IMR-90 (cell line): ENCODE measurements around the gene CD81. TPM values are rescaled to one million over a fixed set of nuclear protein-coding genes. Genes with fewer than 3 reads are reported as not detected.

ENCODE experiments used
- ATAC-seq: fragments of 200-7000 bp; cut with Tn5 transposase; 2 replicates; pipeline ENCODE4 v1.9.1; 2020; ENCODE audit warnings: low read depth, mild to moderate bottlenecking, moderate library complexity
- BruUV-seq: library from RNA; stranded (reverse); fragments of 400-500 nt; replicated peaks from 2 replicates; lab custom pipeline; 2021; lab: Mats Ljungman, UMichigan
- CTCF ChIA-PET: fragments of 300-600 bp; formaldehyde crosslinking; extraction: SDS; loops from one replicate; lab custom pipeline; 2021; ENCODE audit warnings: antibody characterized with exemption; lab: Yijun Ruan, JAX
- POLR2A ChIA-PET: fragments of 300-600 bp; sonication (Branson Sonifier 250); formaldehyde crosslinking; loops from one replicate; lab custom pipeline; 2022; ENCODE audit warnings: antibody characterized with exemption; ENCODE audit not compliant: unreplicated experiment; lab: Charles Lee
- DNase-seq: peaks from one replicate; pipeline ENCODE4 v3.0.0; 2013
- H2AFZ ChIP-seq: replicated peaks from 2 replicates; pipeline ENCODE3; 2013; ENCODE audit warnings: low read length, mild to moderate bottlenecking; ENCODE audit not compliant: poor library complexity
- H2AK5ac ChIP-seq: 2 replicates; pipeline ENCODE4 v1.6.1; 2013; ENCODE audit warnings: low read depth, low read length, inconsistent platforms
- H2AK9ac ChIP-seq: replicated peaks from 2 replicates; pipeline ENCODE3; 2013; ENCODE audit warnings: mild to moderate bottlenecking, low read depth, low read length, moderate library complexity; ENCODE audit not compliant: poor library complexity
- H2BK120ac ChIP-seq: 2 replicates; pipeline ENCODE4 v1.6.1; 2013; ENCODE audit warnings: low read depth, low read length, inconsistent platforms
- H2BK15ac ChIP-seq: 3 replicates; pipeline ENCODE4 v1.6.1; 2013; ENCODE audit warnings: low read depth, low read length, inconsistent platforms
- H2BK20ac ChIP-seq: 2 replicates; pipeline ENCODE4 v1.6.1; 2013; ENCODE audit warnings: low read depth, mild to moderate bottlenecking, inconsistent platforms, low read length, moderate library complexity
- H2BK5ac ChIP-seq: 2 replicates; pipeline ENCODE4 v1.6.1; 2013; ENCODE audit warnings: mild to moderate bottlenecking, low read depth, low read length, inconsistent platforms; ENCODE audit not compliant: poor library complexity, severe bottlenecking
- H3K14ac ChIP-seq: replicated peaks from 2 replicates; pipeline ENCODE4 v1.6.1; 2013; ENCODE audit warnings: low read depth, low read length, inconsistent platforms
- H3K18ac ChIP-seq: 2 replicates; pipeline ENCODE4 v1.6.1; 2013; ENCODE audit warnings: low read depth, low read length, control low read depth
- H3K23ac ChIP-seq: 2 replicates; pipeline ENCODE4 v1.6.1; 2013; ENCODE audit warnings: low read depth, low read length, inconsistent platforms
- H3K27ac ChIP-seq: 2 replicates; pipeline ENCODE4 v1.5.1; 2013; ENCODE audit warnings: mild to moderate bottlenecking, control low read depth, low read length; ENCODE audit not compliant: insufficient read depth
- H3K27me3 ChIP-seq: 2 replicates; pipeline ENCODE4 v1.6.1; 2013; ENCODE audit warnings: low read length; ENCODE audit not compliant: control insufficient read depth, insufficient read depth
- H3K36me3 ChIP-seq: 2 replicates; pipeline ENCODE4 v1.6.1; 2013; ENCODE audit warnings: low read length, mixed read lengths; ENCODE audit not compliant: control insufficient read depth, insufficient read depth
- H3K4ac ChIP-seq: 2 replicates; pipeline ENCODE4 v1.6.1; 2013; ENCODE audit warnings: low read depth, low read length, inconsistent platforms
- H3K4me1 ChIP-seq: 2 replicates; pipeline ENCODE4 v1.6.1; 2013; ENCODE audit warnings: low read length, mixed read lengths; ENCODE audit not compliant: control insufficient read depth, insufficient read depth
- H3K4me2 ChIP-seq: 2 replicates; pipeline ENCODE4 v1.6.1; 2013; ENCODE audit warnings: low read depth, mild to moderate bottlenecking, control low read depth, low read length, moderate library complexity
- H3K4me3 ChIP-seq: 2 replicates; pipeline ENCODE4 v1.5.1; 2013; ENCODE audit warnings: low read depth, mild to moderate bottlenecking, control low read depth, low read length, moderate library complexity; ENCODE audit not compliant: insufficient read depth
- H3K56ac ChIP-seq: 2 replicates; pipeline ENCODE4 v1.6.1; 2013; ENCODE audit warnings: low read length, inconsistent platforms; ENCODE audit not compliant: insufficient read depth; ENCODE audit errors: extremely low read depth
- H3K79me1 ChIP-seq, 2 experiments: 2 replicates each; pipeline ENCODE4 v1.6.1; 2013; ENCODE audit warnings: low read length in 2 of 2, inconsistent platforms in 1 of 2, low read depth in 1 of 2
- H3K9ac ChIP-seq: 2 replicates; pipeline ENCODE4 v1.6.1; 2013; ENCODE audit warnings: low read depth, low read length, control low read depth
- H3K9me1 ChIP-seq: 2 replicates; pipeline ENCODE4 v1.6.1; 2013; ENCODE audit warnings: low read length, inconsistent platforms; ENCODE audit not compliant: insufficient read depth
- H3K9me3 ChIP-seq: 2 replicates; pipeline ENCODE4 v1.6.1; 2013; ENCODE audit warnings: low read length; ENCODE audit not compliant: control insufficient read depth, insufficient read depth
- H4K20me1 ChIP-seq: 2 replicates; pipeline ENCODE4 v1.6.1; 2013; ENCODE audit warnings: low read length, inconsistent platforms; ENCODE audit not compliant: insufficient read depth
- H4K5ac ChIP-seq: 2 replicates; pipeline ENCODE4 v1.6.1; 2013; ENCODE audit warnings: mild to moderate bottlenecking, low read depth, low read length, control low read depth
- H4K8ac ChIP-seq, 2 experiments: 2 replicates each; pipeline ENCODE4 v1.6.1; 2013; ENCODE audit warnings: low read depth in 2 of 2, low read length in 2 of 2, control low read depth in 1 of 2, inconsistent platforms in 1 of 2
- H4K91ac ChIP-seq: 2 replicates; pipeline ENCODE4 v1.6.1; 2013; ENCODE audit warnings: low read depth, low read length, inconsistent platforms; ENCODE audit not compliant: insufficient read depth
- BHLHE40 ChIP-seq: fragments of 150-350 bp; IDR thresholded peaks from 2 replicates; pipeline ENCODE4 v1.6.1; 2016; ENCODE audit warnings: mild to moderate bottlenecking, low read depth, low read length
- CEBPB ChIP-seq: IDR thresholded peaks from 2 replicates; pipeline ENCODE4 v1.6.1; 2012; ENCODE audit warnings: low read depth, low read length, improper control_type of control experiment
- CHD1 ChIP-seq: IDR thresholded peaks from 2 replicates; pipeline ENCODE4 v1.6.1; 2012; ENCODE audit warnings: low read depth, low read length, improper control_type of control experiment
- FOS ChIP-seq: fragments of 150-350 bp; IDR thresholded peaks from 2 replicates; pipeline ENCODE4 v1.6.1; 2016; ENCODE audit warnings: low read depth, low read length
- MAFK ChIP-seq: IDR thresholded peaks from 2 replicates; pipeline ENCODE4 v1.6.1; 2012; ENCODE audit warnings: low read depth, low read length, improper control_type of control experiment
- MAZ ChIP-seq: IDR thresholded peaks from 2 replicates; pipeline ENCODE4 v1.6.1; 2012; ENCODE audit warnings: low read depth, mild to moderate bottlenecking, low read length, improper control_type of control experiment, moderate library complexity, borderline replicate concordance
- NFE2L2 ChIP-seq: fragments of 150-350 bp; IDR thresholded peaks from 2 replicates; pipeline ENCODE4 v1.6.1; 2016; ENCODE audit warnings: low read depth, mild to moderate bottlenecking, low read length
- POLR2A ChIP-seq: IDR thresholded peaks from 2 replicates; pipeline ENCODE4 v1.6.1; 2012; ENCODE audit warnings: mild to moderate bottlenecking, low read depth, low read length
- RAD21 ChIP-seq: IDR thresholded peaks from 2 replicates; pipeline ENCODE4 v1.6.1; 2012; ENCODE audit warnings: low read length, improper control_type of control experiment
- RCOR1 ChIP-seq: IDR thresholded peaks from 2 replicates; pipeline ENCODE4 v1.6.1; 2012; ENCODE audit warnings: mild to moderate bottlenecking, low read length, improper control_type of control experiment; ENCODE audit not compliant: insufficient replicate concordance
- RFX5 ChIP-seq: IDR thresholded peaks from 2 replicates; pipeline ENCODE4 v1.8.0; 2012; ENCODE audit warnings: low read depth, mild to moderate bottlenecking, low read length, moderate library complexity
- SMC3 ChIP-seq: fragments of 150-350 bp; IDR thresholded peaks from 2 replicates; pipeline ENCODE4 v1.6.1; 2016; ENCODE audit warnings: low read depth, mild to moderate bottlenecking, antibody characterized with exemption, low read length, moderate library complexity
- WGBS, 2 experiments: methylation state at CpG; one replicate each; pipeline versions ENCODE4 v1.1.5 to v1.1.7; 2013; ENCODE audit warnings: missing lambda C conversion rate in 2 of 2; ENCODE audit not compliant: insufficient read length in 1 of 2; ENCODE audit errors: extremely low coverage in 2 of 2; 5-methylcytosine and 5-hydroxymethylcytosine counted together
- dilution Hi-C: fragments of 300-500 bp; cut with HindIII; formaldehyde crosslinking; loops from one replicate; pipeline ENCODE4 v1.14.3; 2018; ENCODE audit warnings: low sequenced_read_pairs; ENCODE audit not compliant: unreplicated experiment
- in situ Hi-C: fragments of 300-500 bp; cut with MboI; formaldehyde crosslinking; loops from 3 replicates; pipeline ENCODE4 v1.14.3; 2019; ENCODE audit warnings: low sequenced_read_pairs, inconsistent platforms, mixed read lengths
- intact Hi-C: fragments of 100-400 bp; cut with micrococcal nuclease; formaldehyde crosslinking; loops from 2 replicates; pipeline ENCODE4 v1.10.0; 2022
- polyA plus RNA-seq, 3 experiments: library from polyadenylated mRNA; depleted of rRNA; stranded (reverse); fragments of >200 nt; gene quantifications; 2 replicates each; pipeline ENCODE4 v1.2.3, GENCODE V29; 2012; ENCODE audit warnings: low replicate concordance in 1 of 3
- total RNA-seq: library from RNA; depleted of rRNA; stranded (reverse); fragments of >200 nt; gene quantifications from 2 replicates; pipeline ENCODE4 v1.2.3, GENCODE V29; 2012
- TF ChIP-seq, protein P1 (sequence below): fragments of 150-350 bp; IDR thresholded peaks from 2 replicates; pipeline ENCODE4 v1.6.1; 2016; ENCODE audit warnings: low read depth, mild to moderate bottlenecking, low read length, moderate library complexity, borderline replicate concordance
- TF ChIP-seq, protein P2 (sequence below): conservative IDR thresholded peaks from 2 replicates; pipeline ENCODE4 v1.5.1; 2012; ENCODE audit warnings: mild to moderate bottlenecking, low read depth, low read length, improper control_type of control experiment

The CD81 gene
- total and polyA plus RNA-seq, 2 of the 4 experiments (the other 2 are of a cell fraction): 159 to 689 TPM

DNA sequence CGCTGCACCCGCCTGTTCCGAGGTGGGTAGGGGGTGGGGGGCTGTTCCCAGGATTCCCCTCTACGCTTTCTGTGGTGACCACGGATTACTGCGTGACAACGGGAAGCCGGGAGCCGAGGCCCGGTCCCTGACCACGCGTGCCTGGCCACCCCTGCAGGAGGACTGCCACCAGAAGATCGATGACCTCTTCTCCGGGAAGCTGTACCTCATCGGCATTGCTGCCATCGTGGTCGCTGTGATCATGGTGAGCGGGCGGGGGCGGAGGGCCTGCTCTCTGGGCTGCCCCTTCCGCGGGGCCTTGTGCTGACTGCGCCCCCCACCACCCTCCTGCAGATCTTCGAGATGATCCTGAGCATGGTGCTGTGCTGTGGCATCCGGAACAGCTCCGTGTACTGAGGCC, 19.4 kb downstream of the CD81 start:
- ATAC-seq (no peak), DNase-seq (no peak)
- no peak overlapping the region for H3K4me3 ChIP-seq
- H2AK9ac ChIP-seq: no peak overlapping the region
- H2BK120ac ChIP-seq: no peak overlapping the region
- H2BK15ac ChIP-seq: no peak overlapping the region
- no peak overlapping the region for H3K4me2 ChIP-seq
- TF ChIP-seq CHD1 (no peak), RFX5 (no peak), MAFK (no peak), BHLHE40 (no peak), RCOR1 (no peak), NFE2L2 (no peak), RAD21 (no peak), POLR2A (no peak), CEBPB (no peak), MAZ (no peak), FOS (no peak), SMC3 (no peak)
- TF ChIP-seq, protein P1, sequence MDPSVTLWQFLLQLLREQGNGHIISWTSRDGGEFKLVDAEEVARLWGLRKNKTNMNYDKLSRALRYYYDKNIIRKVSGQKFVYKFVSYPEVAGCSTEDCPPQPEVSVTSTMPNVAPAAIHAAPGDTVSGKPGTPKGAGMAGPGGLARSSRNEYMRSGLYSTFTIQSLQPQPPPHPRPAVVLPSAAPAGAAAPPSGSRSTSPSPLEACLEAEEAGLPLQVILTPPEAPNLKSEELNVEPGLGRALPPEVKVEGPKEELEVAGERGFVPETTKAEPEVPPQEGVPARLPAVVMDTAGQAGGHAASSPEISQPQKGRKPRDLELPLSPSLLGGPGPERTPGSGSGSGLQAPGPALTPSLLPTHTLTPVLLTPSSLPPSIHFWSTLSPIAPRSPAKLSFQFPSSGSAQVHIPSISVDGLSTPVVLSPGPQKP: no peak
- TF ChIP-seq, protein P2, sequence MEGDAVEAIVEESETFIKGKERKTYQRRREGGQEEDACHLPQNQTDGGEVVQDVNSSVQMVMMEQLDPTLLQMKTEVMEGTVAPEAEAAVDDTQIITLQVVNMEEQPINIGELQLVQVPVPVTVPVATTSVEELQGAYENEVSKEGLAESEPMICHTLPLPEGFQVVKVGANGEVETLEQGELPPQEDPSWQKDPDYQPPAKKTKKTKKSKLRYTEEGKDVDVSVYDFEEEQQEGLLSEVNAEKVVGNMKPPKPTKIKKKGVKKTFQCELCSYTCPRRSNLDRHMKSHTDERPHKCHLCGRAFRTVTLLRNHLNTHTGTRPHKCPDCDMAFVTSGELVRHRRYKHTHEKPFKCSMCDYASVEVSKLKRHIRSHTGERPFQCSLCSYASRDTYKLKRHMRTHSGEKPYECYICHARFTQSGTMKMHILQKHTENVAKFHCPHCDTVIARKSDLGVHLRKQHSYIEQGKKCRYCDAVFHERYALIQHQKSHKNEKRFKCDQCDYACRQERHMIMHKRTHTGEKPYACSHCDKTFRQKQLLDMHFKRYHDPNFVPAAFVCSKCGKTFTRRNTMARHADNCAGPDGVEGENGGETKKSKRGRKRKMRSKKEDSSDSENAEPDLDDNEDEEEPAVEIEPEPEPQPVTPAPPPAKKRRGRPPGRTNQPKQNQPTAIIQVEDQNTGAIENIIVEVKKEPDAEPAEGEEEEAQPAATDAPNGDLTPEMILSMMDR: no peak
- dilution Hi-C loops (no loop called here), intact Hi-C loops (no loop called here), in situ Hi-C loops (no loop called here)
- no peaks in the 10 kb centered on the region for H3K27me3 ChIP-seq
- no peaks in the 10 kb centered on the region for H3K9me1 ChIP-seq
- no peak overlapping the region for H3K4ac ChIP-seq
- POLR2A ChIA-PET: no interaction called here
- H2BK5ac ChIP-seq: no peak overlapping the region
- H3K27ac ChIP-seq: no peak overlapping the region
- H4K5ac ChIP-seq: no peak overlapping the region
- H3K9me3 ChIP-seq: no peaks in the 10 kb centered on the region
- BruUV-seq: no TSS peak
- no peak overlapping the region for H2AFZ ChIP-seq
- WGBS, 2 experiments: 93% methylated on average over 20 of the region's 26 CpGs; no CpG with 5 or more reads in 1 of the 2 experiments
- peaks cover 5% of the 10 kb centered on the region for H3K4me1 ChIP-seq
- CTCF ChIA-PET: no interaction called here
- H4K8ac ChIP-seq: no peak overlapping the region
- no peak overlapping the region for H3K14ac ChIP-seq
- H3K36me3 ChIP-seq: peaks cover 52% of the 10 kb centered on the region
- no peak overlapping the region for H3K9ac ChIP-seq
- peaks cover 9% of the 10 kb centered on the region; the same call in 1 of the 2 replicates for H4K20me1 ChIP-seq
- no peak overlapping the region for H3K56ac ChIP-seq
- H2BK20ac ChIP-seq: no peak overlapping the region
- H3K18ac ChIP-seq: no peak overlapping the region
- H4K91ac ChIP-seq: no peak overlapping the region
- no peak overlapping the region for H2AK5ac ChIP-seq
- H3K23ac ChIP-seq: no peak overlapping the region
- peaks cover 11 to 27% of the 10 kb centered on the region in 2 experiments for H3K79me1 ChIP-seq
